ENCODE data around the gene PHF10. TPM values are rescaled to one million over a fixed set of nuclear protein-coding genes. Genes with fewer than 3 reads are reported as not detected.
A peak's percentile ranks its signal among the peaks of the same experiment; 100 is the strongest.
"Not testable (repeated sequence)": the region's sequence is repeated elsewhere in the genome, so short reads cannot be mapped to it uniquely, and the experiment has no call there.

Gene PHF10
- total and polyA plus RNA-seq, 2 of the 4 experiments (the other 2 are of a cell fraction): 7.3 to 15.9 TPM

GRCh38 chr6:169765789-169766188 lies 41.5 kb upstream of the PHF10 start:
- peaks cover 21% of the 10 kb centered on the region for H3K4me1 ChIP-seq (ENCODE audit: control insufficient read depth, insufficient read depth, low read length)
- 90% methylated on average over 3 of the region's 10 CpGs; no CpG with 5 or more reads in 1 of the 2 experiments for WGBS, 2 experiments (ENCODE audit: extremely low coverage in 2 of 2, insufficient read length in 1 of 2)
- 0 out of 2 replicates have a peak, but pooled peaks have one; percentile 16 for TF ChIP-seq CEBPB (IDR thresholded peaks at IDR 0.05; ENCODE audit: low read depth, low read length)
- H3K4ac ChIP-seq (ENCODE audit: low read depth, low read length): peak overlapping the region; percentile 87
- peak overlapping the region; percentile 61; the same call in 1 of the 2 replicates for H3K23ac ChIP-seq (ENCODE audit: low read depth, low read length)
- H3K27me3 ChIP-seq (ENCODE audit: control insufficient read depth, insufficient read depth, low read length); H3K4me3 ChIP-seq (ENCODE audit: insufficient read depth, low read depth, low read length); POLR2A ChIA-PET (ENCODE audit: unreplicated experiment); H3K79me1 ChIP-seq (ENCODE audit: low read depth in 1 of 2, low read length in 2 of 2); H3K9me3 ChIP-seq (ENCODE audit: control insufficient read depth, insufficient read depth, low read length); BruUV-seq (replicated peaks); dilution Hi-C loops (cut with HindIII; ENCODE audit: low sequenced_read_pairs, unreplicated experiment); H2BK15ac ChIP-seq (ENCODE audit: low read depth, low read length); ATAC-seq (ENCODE audit: low read depth); H2AK9ac ChIP-seq (replicated peaks; ENCODE audit: low read depth, low read length, poor library complexity); H3K9me1 ChIP-seq (ENCODE audit: insufficient read depth, low read length); H4K20me1 ChIP-seq (ENCODE audit: insufficient read depth, low read length); H2AFZ ChIP-seq (replicated peaks; ENCODE audit: low read length, poor library complexity); DNase-seq; in situ Hi-C loops (cut with MboI; ENCODE audit: low sequenced_read_pairs): not testable (repeated sequence)
- peaks cover 38% of the 10 kb centered on the region for H3K36me3 ChIP-seq (ENCODE audit: control insufficient read depth, insufficient read depth, low read length)
- H4K5ac ChIP-seq (ENCODE audit: low read depth, low read length): peak overlapping the region; percentile 96
- peak overlapping the region; percentile 85 for H2BK20ac ChIP-seq (ENCODE audit: low read depth, low read length)
- peak overlapping the region; percentile 72 for H3K9ac ChIP-seq (ENCODE audit: low read depth, low read length)
- CTCF ChIA-PET: interaction anchor here (0.9 to 1.3 kb wide), 2 partner anchors 15 to 24 kb away, joined by 3 to 4 read pairs; no protein-coding TSS in a partner anchor
- peak overlapping the region; percentile 85; the same call in 1 of the 2 replicates for H3K27ac ChIP-seq (ENCODE audit: insufficient read depth, low read length)
- peak overlapping the region; percentile 72 for H2BK5ac ChIP-seq (ENCODE audit: low read depth, low read length, poor library complexity, severe bottlenecking)
- peak overlapping the region; percentile 90 for H2BK120ac ChIP-seq (ENCODE audit: low read depth, low read length)
- peak overlapping the region; percentile 67; the same call in 1 of the 2 replicates for H3K56ac ChIP-seq (ENCODE audit: extremely low read depth, insufficient read depth, low read length)
- peak overlapping the region; percentile 98 for H3K18ac ChIP-seq (ENCODE audit: low read depth, low read length)
- peak overlapping the region; percentile 77; the same call in 1 of the 2 replicates for H3K14ac ChIP-seq (replicated peaks; ENCODE audit: low read depth, low read length)
- peak overlapping the region; percentile 30 for H3K4me2 ChIP-seq (ENCODE audit: low read depth, low read length)
- peak overlapping the region; percentile 82 for H4K91ac ChIP-seq (ENCODE audit: insufficient read depth, low read depth, low read length)
- intact Hi-C loops (cut with micrococcal nuclease): loop anchor here (1.0 kb wide), 2 partner anchors 16 to 42 kb away; no protein-coding TSS in a partner anchor
- H4K8ac ChIP-seq (ENCODE audit: low read depth in 2 of 2, low read length in 2 of 2): peak overlapping the region; percentile 48 to 68; a peak in 3 of 4 replicates
- peak overlapping the region; percentile 89; the same call in 1 of the 2 replicates for H2AK5ac ChIP-seq (ENCODE audit: low read depth, low read length)

Data from IMR-90 (cell line).